Liver (tissue), 9 donors: ENCODE data around the gene FAM83B. TPM values are rescaled to one million over a fixed set of nuclear protein-coding genes. Genes with fewer than 3 reads are reported as not detected.

Experiments
- DNase-seq: peaks from one replicate; pipeline ENCODE4 v3.0.0-alpha.2; 2017; ENCODE audit warnings: low spot score
- H3K27ac ChIP-seq, 2 donors: one replicate each; pipeline ENCODE4 v1.7.0; 2013; ENCODE audit warnings: inconsistent platforms in 2 of 2, low read length in 2 of 2, control low read depth in 1 of 2, low read depth in 1 of 2, mild to moderate bottlenecking in 1 of 2
- H3K27me3 ChIP-seq, 4 donors: one replicate each; pipeline versions ENCODE4 v1.6.1 to v1.7.0; 2013; ENCODE audit warnings: low read length in 3 of 4, inconsistent platforms in 1 of 4, mild to moderate bottlenecking in 1 of 4, moderate library complexity in 1 of 4; ENCODE audit not compliant: control insufficient read depth in 4 of 4, insufficient read depth in 4 of 4
- H3K36me3 ChIP-seq, 4 donors: one replicate each; pipeline versions ENCODE4 v1.6.1 to v1.7.0; 2013; ENCODE audit warnings: low read length in 3 of 4, mild to moderate bottlenecking in 3 of 4, low read depth in 1 of 4, moderate library complexity in 1 of 4; ENCODE audit not compliant: control insufficient read depth in 4 of 4, insufficient read depth in 3 of 4
- H3K4me1 ChIP-seq, 4 donors: one replicate each; pipeline versions ENCODE4 v1.6.1 to v1.7.0; 2013; ENCODE audit warnings: low read length in 3 of 4, mild to moderate bottlenecking in 3 of 4, moderate library complexity in 1 of 4; ENCODE audit not compliant: control insufficient read depth in 4 of 4, insufficient read depth in 4 of 4
- H3K4me3 ChIP-seq, 3 donors: one replicate each; pipeline versions ENCODE4 v1.6.1 to v1.7.0; 2013; ENCODE audit warnings: low read length in 3 of 3, control low read depth in 1 of 3, low read depth in 1 of 3, mild to moderate bottlenecking in 1 of 3
- H3K9ac ChIP-seq, 2 donors: one replicate each; pipeline ENCODE4 v1.7.0; 2013; ENCODE audit warnings: low read length in 2 of 2, mild to moderate bottlenecking in 2 of 2, moderate library complexity in 2 of 2, control low read depth in 1 of 2, low read depth in 1 of 2
- H3K9me3 ChIP-seq, 4 donors: one replicate each; pipeline versions ENCODE4 v1.6.1 to v1.7.0; 2013; ENCODE audit warnings: low read length in 3 of 4; ENCODE audit not compliant: control insufficient read depth in 4 of 4
- ATF3 ChIP-seq: IDR thresholded peaks from 2 replicates; pipeline ENCODE4 v1.6.1; 2016; ENCODE audit warnings: antibody characterized with exemption
- CTCF ChIP-seq: fragments of 150-350 bp; IDR thresholded peaks from 2 replicates; pipeline ENCODE4 v1.5.1; 2017; ENCODE audit warnings: improper control_type of control experiment, low read depth, low read length; ENCODE audit not compliant: missing input control
- EGR1 ChIP-seq, 2 donors: IDR thresholded peaks; 2 replicates each; pipeline ENCODE4 v1.6.1; 2016 to 2018; ENCODE audit warnings: antibody characterized with exemption in 2 of 2, low read depth in 2 of 2
- FOXA1 ChIP-seq: IDR thresholded peaks from 2 replicates; pipeline ENCODE4 v1.6.1; 2016; ENCODE audit warnings: antibody characterized with exemption
- FOXA2 ChIP-seq: IDR thresholded peaks from 2 replicates; pipeline ENCODE4 v1.6.1; 2016; ENCODE audit warnings: antibody characterized with exemption
- GABPA ChIP-seq, 2 donors: IDR thresholded peaks in 1 of 2; conservative IDR thresholded peaks in 1 of 2; 2 replicates each; pipeline ENCODE4 v1.6.1; 2016; ENCODE audit warnings: antibody characterized with exemption in 2 of 2, mild to moderate bottlenecking in 1 of 2, moderate library complexity in 1 of 2
- HNF4A ChIP-seq, 2 donors: conservative IDR thresholded peaks; 2 replicates each; pipeline ENCODE4 v1.6.1; 2016; ENCODE audit warnings: antibody characterized with exemption in 2 of 2, mild to moderate bottlenecking in 2 of 2
- HNF4G ChIP-seq: IDR thresholded peaks from 2 replicates; pipeline ENCODE4 v1.6.1; 2016; ENCODE audit warnings: antibody characterized with exemption
- JUND ChIP-seq, 2 donors: IDR thresholded peaks; 2 replicates each; pipeline ENCODE4 v1.6.1; 2016; ENCODE audit warnings: antibody characterized with exemption in 2 of 2
- MAX ChIP-seq: IDR thresholded peaks from 2 replicates; pipeline ENCODE4 v1.6.1; 2016; ENCODE audit warnings: antibody characterized with exemption
- NR2F2 ChIP-seq: IDR thresholded peaks from 2 replicates; pipeline ENCODE4 v1.6.1; 2016; ENCODE audit warnings: antibody characterized with exemption
- RAD21 ChIP-seq, 2 donors: IDR thresholded peaks; 2 replicates each; pipeline ENCODE4 v1.6.1; 2016; ENCODE audit warnings: antibody characterized with exemption in 2 of 2, mild to moderate bottlenecking in 2 of 2
- REST ChIP-seq: IDR thresholded peaks from 2 replicates; pipeline ENCODE4 v1.6.1; 2016; ENCODE audit warnings: antibody characterized with exemption, mild to moderate bottlenecking
- SP1 ChIP-seq: IDR thresholded peaks from 2 replicates; pipeline ENCODE4 v1.6.1; 2018; ENCODE audit warnings: antibody characterized with exemption, mild to moderate bottlenecking
- TAF1 ChIP-seq: conservative IDR thresholded peaks from 2 replicates; pipeline ENCODE4 v1.6.1; 2016; ENCODE audit warnings: antibody characterized with exemption, mild to moderate bottlenecking
- YY1 ChIP-seq: IDR thresholded peaks from 2 replicates; pipeline ENCODE4 v1.6.1; 2016; ENCODE audit warnings: antibody characterized with exemption, mild to moderate bottlenecking
- ZBTB33 ChIP-seq: IDR thresholded peaks from 2 replicates; pipeline ENCODE4 v1.6.1; 2016; ENCODE audit warnings: antibody characterized with exemption
- WGBS: extraction: QIAGEN DNeasy Blood & Tissue Kit; methylation state at CpG from one replicate; pipeline ENCODE4 v1.1.7; 2013; 5-methylcytosine and 5-hydroxymethylcytosine counted together
- polyA plus RNA-seq, 2 donors: library from polyadenylated mRNA; stranded (reverse) in 1 of 2; unstranded in 1 of 2; fragments of 200-250 nt in 1 of 2; fragments of >200 nt in 1 of 2; fragmentation: Nextera tagmentation in 1 of 2; extraction: Ambion mirVana in 1 of 2; gene quantifications; one replicate each; pipeline versions ENCODE4 v1.2.1 to v1.2.3, GENCODE V29; 2013 to 2015
- total RNA-seq, 2 donors: library from RNA; depleted of rRNA; stranded (reverse); fragments of >200 nt; gene quantifications; one replicate each; pipeline ENCODE4 v1.2.3, GENCODE V29; 2014
- donor health status: healthy.
- donor health status: healthy.
- donor health status: healthy.
- donor health status: healthy.
- donor health status: healthy.

The FAM83B gene
- total and polyA plus RNA-seq, 4 donors: 0.07 to 0.50 (median 0.16) TPM

GRCh38 chr6:54861905-54862616 lies 15.5 kb downstream of the FAM83B start:
- TF ChIP-seq SP1 (no peak), ATF3 (no peak), YY1 (no peak), GABPA (IDR thresholded peaks at IDR 0.05 in 1 of 2, conservative IDR thresholded peaks at IDR 0.05 in 1 of 2) (no peak), JUND (IDR thresholded peaks at IDR 0.05) (no peak), RAD21 (IDR thresholded peaks at IDR 0.05) (no peak), REST (no peak), FOXA1 (no peak), MAX (no peak), CTCF (no peak), HNF4A (conservative IDR thresholded peaks at IDR 0.05) (no peak), EGR1 (IDR thresholded peaks at IDR 0.05; ENCODE audit: low read depth in 2 of 2) (no peak), FOXA2 (no peak), TAF1 (no peak), ZBTB33 (no peak)
- H3K27me3 ChIP-seq: peaks cover 0 to 3% (median 1%) of the 10 kb centered on the region in 4 donors
- DNase-seq: no peak
- no peaks in the 10 kb centered on the region for H3K9me3 ChIP-seq
- H3K4me3 ChIP-seq: no peak overlapping the region
- no peak overlapping the region for H3K9ac ChIP-seq
- H3K4me1 ChIP-seq: no peaks in the 10 kb centered on the region
- H3K27ac ChIP-seq: no peak overlapping the region
- 81% methylated on average over 10 of the region's 10 CpGs for WGBS
- H3K36me3 ChIP-seq: no peaks in the 10 kb centered on the region

GRCh38 chr6:54864272-54864671 lies 17.7 kb downstream of the FAM83B start:
- Histone ChIP-seq H3K9me3 (no peaks in the 10 kb centered on the region), H3K36me3 (no peaks in the 10 kb centered on the region), H3K27ac (no peak overlapping the region), H3K9ac (no peak overlapping the region), H3K4me3 (no peak overlapping the region), H3K4me1 (no peaks in the 10 kb centered on the region), H3K27me3 (peaks cover 0 to 3% (median 0%) of the 10 kb centered on the region in 4 donors)
- WGBS: 76% methylated on average over 2 of the region's 2 CpGs
- DNase-seq: no peak
- TF ChIP-seq ATF3 (no peak), YY1 (no peak), CTCF (no peak), NR2F2 (no peak), FOXA2 (no peak), HNF4G (no peak), FOXA1 (no peak), EGR1 (IDR thresholded peaks at IDR 0.05; ENCODE audit: low read depth in 2 of 2) (no peak), HNF4A (conservative IDR thresholded peaks at IDR 0.05) (no peak), JUND (IDR thresholded peaks at IDR 0.05) (no peak), RAD21 (IDR thresholded peaks at IDR 0.05) (no peak), TAF1 (no peak)
